Activated B cell treated with CpG ODN at 0.5 μM for 24 hours (primary cell): Measurements from ENCODE around the gene ABAT. TPM values are rescaled to one million over a fixed set of nuclear protein-coding genes. Genes with fewer than 3 reads are reported as not detected.
"Not testable (repeated sequence)": the region's sequence is repeated elsewhere in the genome, so short reads cannot be mapped to it uniquely, and the experiment has no call there.

ENCODE experiments used
- ATAC-seq: fragments of 200-7000 bp; cut with Tn5 transposase; one replicate; pipeline ENCODE4 v1.10.0; 2021; ENCODE audit warnings: low read depth, mild to moderate bottlenecking, moderate library complexity
- CTCF ChIA-PET: fragments of 350-600 bp; sonication (Branson Sonifier 250); formaldehyde crosslinking; loops from one replicate; lab custom pipeline; 2021; ENCODE audit warnings: antibody characterized with exemption; lab: Charles Lee
- POLR2A ChIA-PET: fragments of 350-600 bp; sonication (Branson Sonifier 250); formaldehyde crosslinking; loops from one replicate; lab custom pipeline; 2021; ENCODE audit warnings: antibody characterized with exemption; lab: Charles Lee
- DNase-seq: peaks from one replicate; pipeline ENCODE4 v3.0.0; 2022
- H3K27ac Mint-ChIP-seq: one replicate; pipeline ENCODE4 v1.8.0; 2020; ENCODE audit warnings: mixed read lengths
- H3K27me3 Mint-ChIP-seq: one replicate; pipeline ENCODE4 v1.8.0; 2021; ENCODE audit warnings: mixed read lengths
- H3K36me3 Mint-ChIP-seq: one replicate; pipeline ENCODE4 v1.8.0; 2021; ENCODE audit warnings: low read depth, mixed read lengths
- H3K4me1 Mint-ChIP-seq: one replicate; pipeline ENCODE4 v1.8.0; 2021; ENCODE audit warnings: mixed read lengths
- H3K4me3 Mint-ChIP-seq: one replicate; pipeline ENCODE4 v1.8.0; 2020; ENCODE audit warnings: mild to moderate bottlenecking, mixed read lengths
- H3K9me3 Mint-ChIP-seq: one replicate; pipeline ENCODE4 v1.8.0; 2020; ENCODE audit warnings: mixed read lengths
- intact Hi-C: fragments of 100-400 bp; cut with micrococcal nuclease; formaldehyde crosslinking; loops from one replicate; pipeline ENCODE4 v1.15.1; 2024
- total RNA-seq: library from RNA; stranded (reverse); gene quantifications from 2 replicates; pipeline ENCODE4 v1.2.3, GENCODE V29; 2022
- TF ChIP-seq, protein P1 (sequence below): fragments of 200-600 bp; IDR thresholded peaks from one replicate; pipeline ENCODE4 v1.8.0; 2022; ENCODE audit warnings: antibody characterized with exemption, mild to moderate bottlenecking

The ABAT gene
- total RNA-seq, 1 donor from 2014 or later = 13.2 TPM

DNA sequence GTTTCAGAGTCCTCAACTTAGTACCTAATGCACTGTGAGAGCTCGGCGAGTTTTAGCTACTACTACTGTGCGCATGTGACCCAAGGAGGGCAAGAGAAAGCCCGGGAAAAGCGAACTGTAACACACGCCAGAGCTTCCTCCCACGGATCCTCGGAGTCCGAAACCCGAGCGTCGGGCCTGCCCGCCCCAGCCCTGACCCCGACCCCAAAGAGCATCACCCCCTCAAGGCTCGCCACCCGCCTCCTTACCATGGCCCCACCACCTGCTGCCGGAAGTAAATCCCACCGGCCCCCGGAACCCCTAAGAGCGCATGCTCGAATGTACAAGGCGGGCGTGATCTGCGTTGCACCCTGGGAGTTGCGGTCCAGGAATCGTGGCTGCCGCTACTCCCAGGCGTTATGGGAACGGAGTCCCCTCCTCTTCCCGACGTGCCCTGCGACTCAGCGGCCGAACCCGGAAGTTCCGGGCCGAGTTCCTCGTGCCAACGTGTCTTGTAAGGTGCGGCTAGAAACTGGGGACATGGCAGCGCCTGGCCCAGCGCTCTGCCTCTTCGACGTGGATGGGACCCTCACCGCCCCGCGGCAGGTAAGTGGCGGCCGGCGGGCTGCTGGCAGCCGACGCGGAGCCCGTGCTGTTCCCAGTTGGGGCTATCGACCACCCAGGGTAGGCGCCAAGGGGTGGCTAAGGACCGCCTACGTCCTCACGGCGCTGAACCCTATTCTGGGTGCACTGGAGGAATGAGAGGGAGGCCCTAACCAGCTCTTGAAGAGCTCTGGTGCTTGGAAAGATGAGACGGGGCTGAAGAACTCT lies 123.2 kb downstream of the ABAT start, which contains the start of the genes PMM2 and TMEM186:
Gene PMM2, plus strand, starts transcription at position 476 of the 810 bp plus-strand sequence. Its CDS starts 44 bp downstream, at position 520.
Gene TMEM186, minus strand, starts transcription at position 276 of the 810 bp plus-strand sequence. Its CDS starts 25 bp downstream, at position 251.
- peaks cover 36% of the 10 kb centered on the region for H3K4me1 Mint-ChIP-seq
- TF ChIP-seq, protein P1, sequence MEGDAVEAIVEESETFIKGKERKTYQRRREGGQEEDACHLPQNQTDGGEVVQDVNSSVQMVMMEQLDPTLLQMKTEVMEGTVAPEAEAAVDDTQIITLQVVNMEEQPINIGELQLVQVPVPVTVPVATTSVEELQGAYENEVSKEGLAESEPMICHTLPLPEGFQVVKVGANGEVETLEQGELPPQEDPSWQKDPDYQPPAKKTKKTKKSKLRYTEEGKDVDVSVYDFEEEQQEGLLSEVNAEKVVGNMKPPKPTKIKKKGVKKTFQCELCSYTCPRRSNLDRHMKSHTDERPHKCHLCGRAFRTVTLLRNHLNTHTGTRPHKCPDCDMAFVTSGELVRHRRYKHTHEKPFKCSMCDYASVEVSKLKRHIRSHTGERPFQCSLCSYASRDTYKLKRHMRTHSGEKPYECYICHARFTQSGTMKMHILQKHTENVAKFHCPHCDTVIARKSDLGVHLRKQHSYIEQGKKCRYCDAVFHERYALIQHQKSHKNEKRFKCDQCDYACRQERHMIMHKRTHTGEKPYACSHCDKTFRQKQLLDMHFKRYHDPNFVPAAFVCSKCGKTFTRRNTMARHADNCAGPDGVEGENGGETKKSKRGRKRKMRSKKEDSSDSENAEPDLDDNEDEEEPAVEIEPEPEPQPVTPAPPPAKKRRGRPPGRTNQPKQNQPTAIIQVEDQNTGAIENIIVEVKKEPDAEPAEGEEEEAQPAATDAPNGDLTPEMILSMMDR = no peak
- ATAC-seq (peak; percentile 96), DNase-seq (peak; percentile 91)
- intact Hi-C loops = loop anchor here (1.0 to 5.0 kb wide), 10 partner anchors 72 to 340 kb away; partner anchors contain the start of genes ABAT, CARHSP1, HAPSTR1 and METTL22
- H3K4me3 Mint-ChIP-seq = peak within 1 kb of the TSS; percentile 98
- peaks cover 26% of the 10 kb centered on the region for H3K36me3 Mint-ChIP-seq
- H3K27me3 Mint-ChIP-seq = no peaks in the 10 kb centered on the region
- ChIA-PET CTCF (interaction anchor here (0.7 to 1.9 kb wide), 3 partner anchors 83 to 338 kb away, joined by 3 to 8 read pairs (median 5); no protein-coding TSS in a partner anchor), POLR2A (interaction anchor here (0.5 to 2.5 kb wide), 13 partner anchors 59 to 337 kb away, joined by 3 to 28 read pairs (median 4); partner anchors contain the start of genes ABAT, CARHSP1, HAPSTR1 and METTL22)
- H3K27ac Mint-ChIP-seq = peak within 1 kb of the TSS; percentile 87
- H3K9me3 Mint-ChIP-seq = no peaks in the 10 kb centered on the region

DNA sequence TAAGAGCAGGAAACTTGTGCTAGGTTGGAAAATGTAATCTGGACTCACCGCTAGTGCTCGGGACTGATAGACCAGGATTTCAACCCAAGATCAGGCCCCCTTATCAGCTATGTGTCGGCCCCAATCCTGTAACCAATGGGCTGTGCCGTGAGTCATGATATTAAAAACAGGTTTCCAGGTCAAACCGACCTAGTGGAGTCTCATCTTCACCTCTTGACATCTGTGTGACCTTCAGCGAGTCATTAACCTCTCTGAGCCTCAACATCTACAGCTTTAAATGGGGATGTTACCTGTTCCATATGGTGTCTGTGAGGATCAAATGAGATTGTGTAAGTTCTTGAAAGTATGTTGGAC lies 123.7 kb downstream of the ABAT start:
- ATAC-seq (peak; percentile 1), DNase-seq (no peak)
- peak overlapping the region; percentile 87 for H3K27ac Mint-ChIP-seq
- POLR2A ChIA-PET = interaction anchor here (0.5 to 2.5 kb wide), 8 partner anchors 58 to 176 kb away, joined by 3 to 28 read pairs (median 4); partner anchors contain the start of genes ABAT, CARHSP1, METTL22 and USP7
- H3K27me3 Mint-ChIP-seq = no peaks in the 10 kb centered on the region
- TF ChIP-seq, protein P1 = no peak
- intact Hi-C loops = loop anchor here (5.0 kb wide), 1 partner anchor 339 kb away; no protein-coding TSS in a partner anchor
- H3K4me1 Mint-ChIP-seq = peaks cover 36% of the 10 kb centered on the region
- H3K9me3 Mint-ChIP-seq = no peaks in the 10 kb centered on the region
- CTCF ChIA-PET = interaction anchor here (1.7 to 1.9 kb wide), 2 partner anchors 82 to 337 kb away, joined by 5 to 8 read pairs; no protein-coding TSS in a partner anchor
- peak overlapping the region; percentile 98 for H3K4me3 Mint-ChIP-seq
- H3K36me3 Mint-ChIP-seq = peaks cover 30% of the 10 kb centered on the region

DNA sequence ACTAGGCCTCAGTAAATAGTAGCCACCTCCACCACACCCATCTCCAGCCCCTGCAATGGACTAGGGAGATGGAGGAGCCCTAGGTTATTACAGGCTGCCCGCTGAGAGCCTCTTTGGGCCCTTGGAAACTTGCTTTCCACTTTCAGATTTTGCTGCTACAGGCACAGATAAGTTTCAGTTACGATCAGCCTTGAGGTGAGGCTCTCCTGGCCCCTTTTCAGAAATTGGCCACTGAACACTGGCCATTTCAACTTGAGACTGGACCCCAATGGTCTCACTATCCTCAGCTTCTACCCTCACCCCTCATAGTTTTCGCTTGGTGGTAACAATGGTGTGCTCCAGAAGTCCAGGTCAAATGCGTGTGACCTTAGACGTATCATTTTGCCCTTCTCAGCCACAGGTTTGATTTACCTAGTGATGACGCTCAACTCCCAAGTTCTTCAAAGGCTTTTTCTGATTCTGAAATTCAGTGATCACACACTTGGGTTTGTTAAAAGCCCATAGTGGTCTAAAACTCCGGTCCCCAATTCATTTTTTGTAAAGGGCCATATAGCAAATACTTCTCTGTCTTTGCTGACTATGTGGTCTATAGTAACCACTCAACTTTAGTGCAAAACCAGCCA lies 124.2 kb downstream of the ABAT start:
- ATAC-seq = no peak
- intact Hi-C loops = loop anchor here (5.0 kb wide), 1 partner anchor 339 kb away; no protein-coding TSS in a partner anchor
- CTCF ChIA-PET = interaction anchor here (1.9 kb wide), 1 partner anchor 82 kb away, joined by 8 read pairs; no protein-coding TSS in a partner anchor

DNA sequence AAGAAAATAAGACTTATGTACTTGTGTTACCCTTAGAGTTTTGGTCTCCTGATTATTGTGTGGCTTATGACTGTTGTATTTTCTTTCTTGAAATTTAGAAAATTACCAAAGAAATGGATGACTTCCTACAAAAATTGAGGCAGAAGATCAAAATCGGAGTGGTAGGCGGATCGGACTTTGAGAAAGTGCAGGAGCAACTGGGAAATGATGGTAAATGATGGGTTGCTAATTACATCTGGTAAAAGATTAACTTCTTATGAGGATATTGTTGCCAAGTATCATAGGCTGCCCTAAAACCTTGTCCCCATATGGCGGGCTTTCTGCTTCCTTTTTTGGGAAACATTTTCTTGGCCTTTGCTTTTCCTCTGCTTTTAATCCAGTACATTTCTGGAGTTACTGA lies 127.3 kb downstream of the ABAT start:
- Mint-ChIP-seq H3K36me3 (peaks cover 57% of the 10 kb centered on the region), H3K27ac (no peak overlapping the region), H3K4me3 (no peak overlapping the region), H3K4me1 (peaks cover 23% of the 10 kb centered on the region), H3K9me3 (no peaks in the 10 kb centered on the region), H3K27me3 (no peaks in the 10 kb centered on the region)
- no peak for DNase-seq
- ATAC-seq = no peak
- intact Hi-C loops = no loop called here
- CTCF ChIA-PET = no interaction called here
- POLR2A ChIA-PET = no interaction called here
- TF ChIP-seq, protein P1 = no peak

More for the DNA sequence above, 124.2 kb downstream of the ABAT start:
- Mint-ChIP-seq H3K36me3 (peaks cover 33% of the 10 kb centered on the region), H3K27ac (peak overlapping the region; percentile 87), H3K27me3 (no peaks in the 10 kb centered on the region), H3K4me1 (peaks cover 36% of the 10 kb centered on the region), H3K9me3 (no peaks in the 10 kb centered on the region), H3K4me3 (peak overlapping the region; percentile 98)
- TF ChIP-seq, protein P1 = no peak
- DNase-seq = no peak
- POLR2A ChIA-PET = interaction anchor here (0.8 to 2.5 kb wide), 5 partner anchors 70 to 177 kb away, joined by 3 to 28 read pairs (median 5); partner anchors contain the start of genes ABAT, CARHSP1 and METTL22

DNA sequence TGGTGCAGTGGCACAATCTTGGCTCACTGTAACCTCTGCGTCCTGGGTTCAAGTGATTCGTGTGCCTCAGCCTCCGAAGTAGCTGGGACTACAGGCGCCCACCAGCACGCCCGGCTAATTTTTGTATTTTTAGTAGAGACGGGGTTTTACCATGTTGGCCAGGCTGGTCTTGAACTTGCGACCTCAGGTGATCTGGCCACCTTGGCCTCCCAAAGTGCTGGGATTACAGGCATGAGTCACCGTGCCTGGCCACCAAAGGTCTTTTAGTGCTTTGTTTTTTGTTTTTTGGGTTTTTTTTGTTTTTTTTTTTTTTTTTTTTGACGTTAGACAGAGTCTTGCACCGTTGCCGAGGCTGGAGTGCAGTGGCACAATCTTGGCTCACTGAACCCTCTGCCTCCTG lies 129.3 kb downstream of the ABAT start:
- peaks cover 67% of the 10 kb centered on the region for H3K36me3 Mint-ChIP-seq
- ATAC-seq, H3K4me1 Mint-ChIP-seq, H3K27ac Mint-ChIP-seq, H3K27me3 Mint-ChIP-seq, H3K9me3 Mint-ChIP-seq, CTCF ChIA-PET, POLR2A ChIA-PET, DNase-seq, H3K4me3 Mint-ChIP-seq, intact Hi-C loops: not testable (repeated sequence)
